HTR-8/SVneo (cell line): ENCODE measurements around the gene RSKR.
"Not testable (repeated sequence)": the region's sequence is repeated elsewhere in the genome, so short reads cannot be mapped to it uniquely, and the experiment has no call there.

Experiments
- DNase-seq: peaks from one replicate; pipeline ENCODE4 v3.0.0; 2011; ENCODE audit warnings: low spot score, mixed read lengths; ENCODE audit not compliant: insufficient read length
- FAIRE-seq: peaks from 2 replicates; lab custom pipeline; 2011; peaks lifted over from hg19 to GRCh38; lab: Jason Lieb, UNC

Gene RSKR, protein sequence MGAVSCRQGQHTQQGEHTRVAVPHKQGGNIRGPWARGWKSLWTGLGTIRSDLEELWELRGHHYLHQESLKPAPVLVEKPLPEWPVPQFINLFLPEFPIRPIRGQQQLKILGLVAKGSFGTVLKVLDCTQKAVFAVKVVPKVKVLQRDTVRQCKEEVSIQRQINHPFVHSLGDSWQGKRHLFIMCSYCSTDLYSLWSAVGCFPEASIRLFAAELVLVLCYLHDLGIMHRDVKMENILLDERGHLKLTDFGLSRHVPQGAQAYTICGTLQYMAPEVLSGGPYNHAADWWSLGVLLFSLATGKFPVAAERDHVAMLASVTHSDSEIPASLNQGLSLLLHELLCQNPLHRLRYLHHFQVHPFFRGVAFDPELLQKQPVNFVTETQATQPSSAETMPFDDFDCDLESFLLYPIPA

DNA sequence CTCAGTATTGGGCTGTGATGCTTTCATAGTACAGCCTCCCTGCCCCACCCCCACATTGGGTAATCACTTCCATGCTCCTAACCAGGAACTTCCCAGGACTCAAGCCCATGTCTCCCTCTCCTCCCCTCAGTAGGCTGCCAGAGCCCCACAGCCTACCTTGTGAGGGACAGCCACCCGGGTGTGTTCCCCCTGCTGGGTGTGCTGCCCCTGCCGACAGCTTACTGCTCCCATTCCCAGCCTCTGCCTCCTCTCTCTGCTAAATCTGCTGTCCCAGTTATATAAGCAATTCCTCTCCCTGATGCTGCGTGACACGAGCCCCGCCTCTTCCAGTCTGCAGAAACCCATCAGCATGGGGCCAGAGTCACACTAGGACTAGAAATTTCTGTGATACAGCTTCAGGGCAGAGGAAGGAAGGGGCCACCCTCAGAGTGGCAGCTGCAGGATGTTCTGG is at the start of gene RSKR:
RSKR (minus strand) TSS at position 255 of the 451 bp plus-strand sequence; CDS start at position 231, 24 bp downstream.
- FAIRE-seq (no peak), DNase-seq (no peak)

DNA sequence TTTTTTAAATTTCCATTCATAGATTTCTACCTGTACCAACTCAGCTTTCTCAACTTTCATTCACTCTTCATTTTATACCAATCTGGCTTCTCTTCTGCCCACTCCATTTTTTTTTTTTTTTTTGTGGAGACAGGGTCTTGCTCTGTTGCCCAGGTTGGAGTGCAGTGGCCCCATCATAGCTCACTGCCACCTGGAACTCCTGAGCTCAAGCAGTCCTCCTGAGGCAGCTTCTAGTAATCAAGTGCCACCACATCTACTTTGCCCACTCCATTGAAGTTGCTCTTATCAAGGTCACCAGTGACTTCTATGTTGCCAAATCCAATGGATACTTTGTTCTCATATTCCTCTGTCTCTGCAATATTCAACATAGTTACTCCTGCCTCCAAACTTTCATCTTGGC is 49.7 kb upstream of the RSKR start:
- no peak for FAIRE-seq
- DNase-seq = no peak

DNA sequence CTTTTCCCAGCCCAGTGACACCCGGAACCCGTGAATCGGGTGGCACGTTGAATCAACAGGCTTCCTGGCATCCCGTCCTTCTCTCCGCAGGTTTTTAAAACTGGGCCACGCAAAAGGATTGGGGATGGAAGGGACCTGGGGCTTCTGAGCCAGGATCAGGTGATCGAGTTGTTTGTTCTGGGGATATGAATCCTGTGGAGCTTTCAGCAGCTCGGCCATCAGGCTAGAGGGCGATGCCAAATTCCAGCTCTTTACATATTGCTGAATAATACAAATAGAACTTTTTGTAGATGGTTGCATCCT is 48.5 kb upstream of the RSKR start:
- no peak for DNase-seq
- no peak for FAIRE-seq

DNA sequence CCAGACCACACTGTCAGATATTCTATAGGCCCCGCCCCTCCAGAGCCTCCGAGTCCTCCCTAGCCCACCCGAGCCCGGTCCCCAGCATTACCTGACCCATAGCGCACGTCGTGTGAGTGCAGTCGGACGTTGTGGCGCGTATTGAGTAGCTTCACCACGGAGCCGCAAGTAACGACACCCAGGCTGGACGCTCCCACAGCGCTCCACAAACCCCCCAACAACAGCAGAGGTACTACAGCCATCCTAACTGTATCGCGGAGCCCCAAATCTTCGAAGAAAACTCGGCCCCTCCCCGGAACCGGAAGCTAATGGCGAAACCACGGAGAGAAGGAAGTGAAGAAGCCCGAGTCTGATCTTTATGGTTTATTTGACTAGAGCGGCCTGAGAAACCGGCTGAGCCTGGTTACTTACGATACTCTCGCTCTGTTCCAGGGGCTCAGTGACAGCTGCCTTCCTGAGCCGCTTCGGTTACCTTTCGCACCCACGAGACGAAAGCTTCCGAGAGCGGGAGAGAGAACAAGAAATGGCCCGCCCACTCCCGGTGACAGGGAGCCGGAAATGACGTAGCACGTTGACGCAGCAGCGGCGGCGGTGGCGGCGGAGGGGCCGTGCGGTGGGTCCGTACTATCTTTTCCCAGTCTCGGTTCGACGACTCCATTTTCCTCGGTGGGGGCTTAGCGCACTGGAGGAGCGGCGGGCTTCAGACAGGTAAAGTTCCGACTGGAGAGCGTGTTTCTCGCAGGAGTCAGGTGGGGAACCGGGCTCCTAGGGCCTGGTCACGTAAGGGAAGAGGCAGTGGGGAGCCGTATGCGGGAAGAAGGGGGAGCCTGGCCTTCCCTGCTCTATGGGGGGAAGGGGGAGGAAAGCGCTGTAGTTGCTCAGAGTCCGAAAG is 47.9 kb upstream of the RSKR start, which contains the start of the genes SDF2 and SUPT6H:
SDF2 (minus strand) TSS at position 272 of the 892 bp plus-strand sequence; CDS start at position 242, 30 bp downstream.
SUPT6H (plus strand) TSS at position 571 of the 892 bp plus-strand sequence. CDS start 11,197 bp downstream, outside the sequence.
- peak; percentile 96 for DNase-seq

DNA sequence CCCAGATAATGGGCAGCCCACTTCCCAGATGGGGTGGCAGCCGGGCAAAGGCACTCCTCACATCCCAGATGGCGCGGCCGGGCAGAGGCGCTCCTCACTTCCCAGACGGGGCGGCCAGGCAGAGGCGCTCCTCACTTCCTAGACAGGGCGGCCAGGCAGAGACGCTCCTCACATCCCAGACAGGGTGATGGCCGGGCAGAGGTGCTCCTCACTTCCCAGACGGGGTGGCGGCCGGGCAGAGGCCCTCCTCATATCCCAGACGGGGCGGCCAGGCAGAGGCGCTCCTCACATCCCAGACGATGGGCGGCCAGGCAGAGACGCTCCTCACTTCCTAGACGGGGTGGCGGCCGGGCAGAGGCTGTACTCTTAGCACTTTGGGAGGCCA is 45.5 kb upstream of the RSKR start:
- FAIRE-seq = not testable (repeated sequence)

More for the DNA sequence above, 47.9 kb upstream of the RSKR start, which contains the start of the genes SDF2 and SUPT6H:
- FAIRE-seq = peak; percentile 94

DNA sequence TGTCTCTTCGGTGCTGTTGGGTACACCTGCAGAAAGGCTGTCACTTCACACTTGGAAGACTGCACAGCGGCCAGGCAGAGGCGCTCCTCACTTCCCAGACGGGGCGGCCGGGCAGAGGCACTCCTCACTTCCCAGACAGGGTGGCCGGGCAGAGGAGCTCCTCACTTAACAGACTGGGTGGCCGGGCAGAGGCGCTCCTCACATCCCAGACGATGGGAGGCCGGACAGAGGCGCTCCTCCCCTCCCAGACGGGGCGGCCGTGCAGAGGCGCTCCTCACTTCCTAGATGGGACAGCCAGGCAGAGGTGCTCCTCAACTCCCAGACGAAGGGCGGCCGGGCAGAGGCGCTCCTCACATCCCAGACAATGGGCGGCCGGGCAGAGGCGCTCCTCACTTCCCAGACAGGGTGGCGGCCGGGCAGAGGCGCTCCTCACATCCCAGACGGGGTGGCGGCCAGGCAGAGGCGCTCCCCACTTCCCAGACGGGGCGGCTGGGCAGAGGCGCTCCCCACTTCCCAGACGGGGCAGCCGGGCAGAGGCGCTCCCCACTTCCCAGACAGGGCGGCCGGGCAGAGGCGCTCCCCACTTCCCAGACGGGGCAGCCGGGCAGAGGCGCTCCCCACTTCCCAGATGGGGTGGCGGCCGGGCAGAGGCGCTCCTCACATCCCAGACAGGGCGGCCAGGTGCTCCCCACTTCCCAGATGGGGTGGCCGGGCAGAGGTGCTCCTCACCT is 44.9 kb upstream of the RSKR start:
- not testable (repeated sequence) for FAIRE-seq, DNase-seq

More for the DNA sequence above, 45.5 kb upstream of the RSKR start:
- not testable (repeated sequence) for DNase-seq

DNA sequence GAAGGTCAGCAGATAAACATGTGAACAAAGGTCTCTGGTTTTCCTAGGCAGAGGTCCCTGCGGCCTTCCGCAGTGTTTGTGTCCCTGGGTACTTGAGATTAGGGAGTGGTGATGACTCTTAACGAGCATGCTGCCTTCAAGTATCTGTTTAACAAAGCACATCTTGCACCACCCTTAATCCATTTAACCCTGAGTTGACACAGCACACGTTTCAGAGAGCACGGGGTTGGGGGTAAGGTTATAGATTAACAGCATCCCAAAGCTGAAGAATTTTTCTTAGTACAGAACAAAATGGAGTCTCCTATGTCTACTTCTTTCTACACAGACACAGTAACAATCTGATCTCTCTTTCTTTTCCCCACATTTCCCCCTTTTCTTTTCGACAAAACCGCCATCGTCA is 44.4 kb upstream of the RSKR start:
- not testable (repeated sequence) for FAIRE-seq, DNase-seq

DNA sequence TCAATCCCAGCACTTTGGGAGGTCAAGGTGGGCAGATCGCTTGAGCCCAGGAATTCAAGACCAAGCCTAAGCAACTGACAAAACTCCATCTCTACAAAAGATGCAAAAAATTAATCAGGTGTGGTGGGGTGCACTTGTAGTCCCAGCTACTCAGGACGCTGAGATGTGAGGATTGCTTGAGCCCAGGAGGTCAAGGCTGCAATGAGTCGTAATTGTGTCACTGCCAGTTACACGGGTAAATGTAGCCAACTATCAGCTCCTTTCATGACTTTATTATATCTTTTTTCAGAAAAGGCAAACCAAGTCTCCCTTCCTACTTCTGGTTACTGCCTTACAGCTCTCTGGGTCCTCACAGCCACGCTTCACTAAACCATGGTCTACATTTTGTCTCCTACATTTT is 43.8 kb upstream of the RSKR start:
- FAIRE-seq (no peak), DNase-seq (no peak)

DNA sequence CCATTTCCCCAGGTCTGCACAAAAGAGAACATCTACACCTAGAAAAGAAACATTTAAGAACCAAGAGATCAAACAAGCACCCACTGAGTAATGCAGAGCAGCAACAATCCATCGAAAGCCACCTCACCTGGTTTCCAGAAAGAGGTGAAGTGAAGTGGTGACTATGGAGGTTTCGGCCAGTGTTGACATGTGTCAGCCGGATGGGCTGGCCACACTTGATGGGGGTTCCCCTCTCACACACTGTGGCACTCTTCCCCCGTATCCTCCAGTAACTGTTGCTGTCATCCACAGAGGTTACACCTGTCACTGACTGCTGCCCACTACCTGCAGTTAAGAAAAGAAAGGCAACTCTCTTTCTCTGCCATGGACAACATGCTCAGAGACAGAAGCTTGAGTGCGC is 41.2 kb upstream of the RSKR start:
- DNase-seq (no peak), FAIRE-seq (no peak)

DNA sequence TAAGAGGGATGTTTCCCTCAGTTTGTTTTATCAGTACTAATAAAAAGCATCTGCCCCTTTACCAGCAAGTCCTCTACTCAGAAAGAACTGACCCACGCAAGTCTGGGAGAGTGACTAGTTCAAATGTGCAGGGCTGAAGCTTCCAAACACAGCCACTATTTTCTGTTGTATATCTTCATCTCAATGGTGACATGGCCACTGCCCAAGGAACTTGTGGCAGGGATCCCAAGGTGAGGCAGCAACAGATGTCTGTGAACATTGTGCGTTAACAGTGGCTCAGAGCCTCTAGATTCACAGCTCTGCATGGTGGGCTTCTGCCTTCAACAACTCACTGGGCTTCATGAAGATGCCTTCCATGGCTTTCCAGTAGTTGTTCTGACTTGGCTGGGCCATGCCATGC is 34.7 kb upstream of the RSKR start:
- FAIRE-seq = no peak
- DNase-seq = no peak

DNA sequence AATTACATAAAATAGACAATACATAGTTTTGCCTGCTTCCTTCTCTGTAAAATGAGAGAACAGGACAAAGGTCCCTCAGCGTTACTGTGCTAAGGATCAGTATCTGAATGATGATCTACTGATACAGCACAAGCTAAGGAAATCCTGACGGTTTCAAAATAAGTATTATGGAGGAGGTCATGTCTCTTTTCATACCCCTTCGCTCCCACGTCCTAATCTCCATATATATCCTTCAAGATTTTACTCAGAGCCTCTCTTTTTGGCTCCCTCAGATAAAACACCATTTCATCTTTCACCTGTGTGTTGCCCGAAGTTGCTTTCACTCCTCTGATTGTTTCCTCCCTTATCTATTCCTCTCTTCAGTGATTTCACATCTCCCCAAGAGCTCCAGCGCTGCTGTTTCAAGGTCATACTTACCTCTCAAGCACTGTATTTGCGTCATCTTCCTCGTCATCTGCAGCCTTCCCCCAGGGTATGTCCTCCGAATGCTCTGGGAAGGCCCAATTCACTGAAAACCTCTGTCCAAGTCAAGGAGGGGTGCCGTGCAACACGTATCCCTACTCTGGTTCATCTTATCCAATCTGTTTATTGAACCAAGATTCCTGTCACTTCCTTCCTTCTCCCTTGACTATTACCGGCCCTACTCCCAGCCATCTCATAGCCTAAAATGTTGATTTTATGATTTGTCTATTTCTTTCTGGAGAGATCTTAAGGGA is 32.2 kb upstream of the RSKR start:
- FAIRE-seq = no peak
- no peak for DNase-seq

DNA sequence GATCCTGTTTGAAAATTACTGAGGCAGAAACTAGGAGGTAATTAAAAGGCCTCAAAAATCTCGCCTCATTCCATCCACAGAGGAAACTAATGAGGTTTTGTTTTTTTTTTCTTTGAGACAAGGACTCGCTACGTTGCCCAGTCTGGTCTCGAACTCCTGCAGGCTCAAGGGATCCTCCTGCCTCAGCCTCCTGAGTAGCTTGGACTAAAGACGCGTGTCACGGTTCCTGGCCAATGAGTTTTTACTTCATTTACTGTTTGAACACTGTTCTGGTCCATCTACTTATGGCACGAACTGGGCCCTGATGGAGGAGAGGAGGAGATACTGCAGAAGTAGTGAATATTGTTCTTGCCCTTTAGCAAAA is 31.6 kb upstream of the RSKR start:
- DNase-seq = no peak
- no peak for FAIRE-seq

DNA sequence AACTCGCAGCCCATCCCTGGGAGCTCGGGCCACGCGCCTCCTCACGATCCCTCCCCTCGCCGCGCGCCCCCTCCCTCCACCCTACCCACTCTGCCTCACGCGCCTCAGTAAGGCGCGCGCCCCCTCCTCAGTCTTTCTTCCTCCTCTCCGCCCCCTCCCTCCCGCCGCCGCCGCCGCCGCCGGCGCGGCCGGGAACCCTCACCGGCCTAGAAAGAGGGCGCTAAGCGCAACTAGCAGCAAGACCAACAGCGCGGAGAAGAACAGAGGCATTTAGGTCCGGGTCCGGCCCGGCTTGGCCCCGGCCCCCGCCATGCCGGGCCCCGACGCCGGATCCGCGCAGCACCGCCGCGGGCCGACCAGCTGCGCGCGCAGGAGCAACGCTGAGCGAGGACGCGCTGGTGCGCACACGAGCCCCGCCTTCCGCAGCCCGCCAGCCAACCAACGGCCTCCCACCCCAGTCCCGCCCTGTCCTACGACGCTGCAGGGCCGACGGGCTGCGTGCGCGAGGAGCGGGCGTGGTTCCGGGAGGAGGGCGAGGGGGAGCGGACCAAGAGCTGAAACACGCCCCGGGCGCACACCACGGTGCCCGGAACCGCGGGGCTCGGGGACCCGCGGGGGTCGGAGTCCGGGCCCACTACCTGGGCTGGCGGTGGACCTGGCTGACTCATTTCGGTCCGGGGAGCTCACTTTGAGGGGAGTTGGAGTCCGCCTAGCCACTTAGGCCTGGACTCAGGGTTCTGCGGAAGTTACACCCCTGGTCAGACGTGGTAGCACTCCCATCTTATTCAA is 31.0 kb upstream of the RSKR start, which contains the start of gene BLTP2:
BLTP2 (minus strand) TSS at position 372 of the 789 bp plus-strand sequence; CDS start at position 270, 102 bp downstream.
- FAIRE-seq (peak; percentile 98), DNase-seq (peak; percentile 99)

DNA sequence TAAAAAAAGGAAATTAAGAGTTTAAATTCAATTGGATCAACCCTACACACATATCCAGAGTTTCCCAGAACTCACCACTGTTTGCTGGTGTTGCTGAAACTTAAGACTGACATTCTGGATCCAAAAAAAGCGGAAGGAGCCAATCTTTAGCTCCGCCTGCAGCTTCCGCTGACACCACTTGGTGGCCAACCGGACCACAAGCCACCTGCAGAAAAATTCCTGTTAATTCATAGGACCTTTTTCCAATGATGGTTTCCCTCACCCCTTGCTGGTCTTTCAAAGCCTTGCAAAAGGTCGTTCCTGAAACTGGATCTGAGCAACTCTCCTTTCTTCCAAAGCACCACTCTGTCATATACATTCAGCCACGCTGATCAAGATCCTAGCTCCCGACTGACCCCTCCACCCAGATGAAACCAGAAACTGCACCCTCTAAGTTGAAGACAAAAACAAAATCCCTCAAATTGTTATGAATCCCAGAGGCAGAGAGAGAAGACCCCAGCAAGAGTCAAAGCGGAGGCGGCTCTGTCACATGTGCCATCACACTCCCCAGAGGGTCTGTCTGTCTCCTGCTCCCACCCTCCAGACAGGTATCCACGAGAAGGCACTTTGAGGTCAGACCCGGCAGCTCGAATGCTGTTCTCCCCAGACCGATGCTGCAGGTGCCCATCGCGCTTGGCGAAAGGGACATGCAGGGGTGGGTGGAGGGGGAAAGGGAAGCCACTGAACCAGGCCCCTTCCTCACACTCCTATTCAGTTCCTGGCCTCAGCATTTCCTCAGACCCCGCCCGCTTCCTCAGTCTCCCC is 30.2 kb upstream of the RSKR start:
- DNase-seq = peak; percentile 72
- FAIRE-seq = no peak

DNA sequence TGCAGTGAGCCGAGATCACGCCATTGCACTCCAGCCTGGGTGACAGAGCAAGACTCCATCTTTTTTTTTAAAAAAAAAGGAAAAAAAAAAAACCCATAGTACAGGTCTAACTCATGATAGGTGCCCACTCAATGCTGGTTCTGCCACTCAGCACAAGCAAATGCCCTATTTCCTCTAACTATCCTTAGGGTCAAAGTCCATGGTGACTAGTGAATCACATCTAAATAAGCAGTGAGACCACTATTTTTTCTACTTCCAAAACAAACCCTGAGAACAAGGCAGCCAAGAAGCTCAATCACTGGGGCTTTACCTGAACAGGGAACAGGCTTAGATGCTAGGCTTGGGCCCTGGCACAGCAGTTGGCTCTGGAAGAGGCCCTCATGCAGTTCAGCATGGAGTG is 27.6 kb upstream of the RSKR start:
- DNase-seq (no peak), FAIRE-seq (no peak)

DNA sequence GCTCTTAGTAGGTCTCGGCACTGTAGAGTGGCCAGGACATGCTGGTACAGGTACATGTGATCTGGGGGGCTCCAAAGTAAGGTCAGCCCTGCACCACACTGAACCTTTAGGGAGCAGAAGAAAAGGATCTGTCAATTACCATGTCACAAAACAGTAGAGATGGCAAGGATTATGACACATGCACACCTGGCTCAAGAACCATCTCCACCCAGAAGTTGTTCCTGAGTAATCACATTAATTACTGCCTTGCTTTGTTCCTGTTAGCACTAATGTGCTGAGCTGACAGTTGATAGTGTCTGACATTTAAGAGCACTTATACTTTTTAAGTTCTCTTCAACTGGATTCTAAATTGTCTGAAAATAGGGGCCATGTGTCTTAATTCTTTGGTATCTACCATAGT is 21.5 kb upstream of the RSKR start:
- FAIRE-seq (peak; percentile 48), DNase-seq (no peak)

DNA sequence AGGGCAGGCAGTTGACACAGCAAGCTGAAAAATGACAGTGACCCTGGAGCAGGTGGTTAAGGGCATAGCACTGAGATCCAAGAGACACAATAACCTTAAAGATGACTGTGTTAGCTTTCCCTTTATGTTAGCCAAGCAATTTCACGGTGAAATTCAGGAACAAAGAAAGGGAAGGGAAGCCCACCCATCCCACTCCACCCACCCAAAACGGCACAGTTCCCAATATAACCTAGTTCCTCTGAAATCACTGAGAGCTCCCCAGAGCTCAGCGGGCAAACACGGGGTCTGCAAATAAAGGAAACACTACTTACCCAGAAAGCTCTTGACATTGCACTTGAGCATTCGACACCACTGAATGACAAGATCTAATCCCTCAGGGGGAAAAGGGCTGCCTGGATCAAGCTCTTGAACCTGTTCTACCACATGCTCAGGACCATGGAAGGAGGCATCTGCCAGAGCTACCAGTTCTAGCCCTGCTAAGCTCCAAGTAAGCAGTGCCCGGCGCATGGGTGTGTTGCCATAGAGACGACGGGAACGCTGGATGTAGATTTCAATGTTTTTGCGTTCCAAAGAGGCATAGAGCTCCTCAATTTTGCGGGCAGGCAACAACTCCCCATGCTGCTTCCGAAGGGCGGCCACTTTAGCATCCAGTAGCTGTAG is 20.4 kb upstream of the RSKR start:
- DNase-seq (no peak), FAIRE-seq (no peak)
